Ovary (tissue), 3 donors: ENCODE data around the gene C19orf81.

Experiments
- CTCF ChIP-seq, 3 donors: fragments of 450-650 bp in 2 of 3; fragments of 200-600 bp in 1 of 3; IDR thresholded peaks; one replicate each; pipeline versions ENCODE4 v1.5.1 to v1.8.0; 2016 to 2022; ENCODE audit warnings: antibody characterized with exemption in 3 of 3, mild to moderate bottlenecking in 1 of 3
- POLR2A ChIP-seq: fragments of 450-650 bp; IDR thresholded peaks from one replicate; pipeline ENCODE4 v1.6.1; 2017; ENCODE audit warnings: antibody characterized with exemption, mild to moderate bottlenecking, moderate library complexity
- donor health status: DM: no; HTN: no; CAD: no.

GRCh38 chr19:50701367-50701985 is 52.2 kb downstream of the C19orf81 start:
- TF ChIP-seq POLR2A (no peak), CTCF (IDR thresholded peaks at IDR 0.05) (no peak)
